Neural progenitor cell (in vitro differentiated cells): ENCODE results near the gene EIPR1. TPM values are rescaled to one million over a fixed set of nuclear protein-coding genes. Genes with fewer than 3 reads are reported as not detected.

Experiments used
- DNase-seq: peaks from one replicate; pipeline ENCODE4 v3.0.0-alpha.2; 2016; ENCODE audit warnings: low spot score
- H2AFZ ChIP-seq: fragments of 200-600 bp; sonication (generic); replicated peaks from 2 replicates; pipeline ENCODE4 v1.6.1; 2016; ENCODE audit warnings: antibody characterized with exemption
- H3F3A ChIP-seq: fragments of 200-600 bp; sonication (generic); 2 replicates; pipeline ENCODE4 v1.6.1; 2016; ENCODE audit warnings: antibody characterized with exemption, low read depth
- H3K27ac ChIP-seq: fragments of 200-600 bp; sonication (generic); 2 replicates; pipeline ENCODE4 v1.5.1; 2016; ENCODE audit warnings: mild to moderate bottlenecking
- H3K27me3 ChIP-seq: fragments of 200-600 bp; sonication (generic); 2 replicates; pipeline ENCODE4 v1.6.1; 2016; ENCODE audit warnings: mild to moderate bottlenecking, moderate library complexity
- H3K36me3 ChIP-seq: fragments of 200-600 bp; sonication (generic); 2 replicates; pipeline ENCODE4 v1.5.1; 2016
- H3K4me1 ChIP-seq: fragments of 200-600 bp; sonication (generic); 2 replicates; pipeline ENCODE4 v1.6.1; 2016; ENCODE audit warnings: mixed run types
- H3K4me2 ChIP-seq: fragments of 200-600 bp; sonication (generic); 2 replicates; pipeline ENCODE4 v1.6.1; 2016
- H3K4me3 ChIP-seq: fragments of 200-600 bp; sonication (generic); 2 replicates; pipeline ENCODE4 v1.5.1; 2016
- H3K79me2 ChIP-seq: fragments of 200-600 bp; sonication (generic); 2 replicates; pipeline ENCODE4 v1.6.1; 2016; ENCODE audit warnings: low read depth
- H3K9ac ChIP-seq: fragments of 200-600 bp; sonication (generic); 2 replicates; pipeline ENCODE4 v1.6.1; 2016
- H3K9me3 ChIP-seq: fragments of 200-600 bp; sonication (generic); 2 replicates; pipeline ENCODE4 v1.5.1; 2016; ENCODE audit warnings: low read depth
- H4K20me1 ChIP-seq: fragments of 200-600 bp; sonication (generic); 2 replicates; pipeline ENCODE4 v1.6.1; 2016; ENCODE audit warnings: low read depth
- H3K27ac Mint-ChIP-seq: 3 replicates; pipeline ENCODE4 v1.8.0; 2021; ENCODE audit warnings: mixed read lengths
- H3K27me3 Mint-ChIP-seq: 2 replicates; pipeline ENCODE4 v1.8.0; 2022; ENCODE audit warnings: low read depth, mild to moderate bottlenecking, inconsistent platforms, moderate library complexity, mixed read lengths; ENCODE audit not compliant: insufficient read depth
- H3K36me3 Mint-ChIP-seq: 3 replicates; pipeline ENCODE4 v1.8.0; 2021; ENCODE audit warnings: mixed read lengths
- H3K4me1 Mint-ChIP-seq: 3 replicates; pipeline ENCODE4 v1.8.0; 2021; ENCODE audit warnings: mixed read lengths
- H3K4me3 Mint-ChIP-seq: 3 replicates; pipeline ENCODE4 v1.8.0; 2021; ENCODE audit warnings: mild to moderate bottlenecking, moderate library complexity, mixed read lengths
- H3K9me3 Mint-ChIP-seq: 3 replicates; pipeline ENCODE4 v1.8.0; 2020; ENCODE audit warnings: mixed read lengths
- CTCF ChIP-seq: fragments of 200-600 bp; sonication (generic); IDR thresholded peaks from 2 replicates; pipeline ENCODE4 v1.5.1; 2017; ENCODE audit warnings: antibody characterized with exemption, mild to moderate bottlenecking
- EZH2 ChIP-seq: fragments of 200-600 bp; sonication (generic); IDR thresholded peaks from 2 replicates; pipeline ENCODE4 v1.6.1; 2017; ENCODE audit warnings: antibody characterized with exemption, mild to moderate bottlenecking, moderate library complexity
- EZH2phosphoT487 ChIP-seq: fragments of 200-600 bp; sonication (generic); IDR thresholded peaks from 2 replicates; pipeline ENCODE4 v1.6.1; 2017; ENCODE audit warnings: antibody characterized with exemption
- total RNA-seq: library from RNA; depleted of rRNA; stranded (reverse); fragments of >200 nt; gene quantifications from 2 replicates; pipeline ENCODE4 v1.2.3, GENCODE V29; 2015; ENCODE audit warnings: low replicate concordance

Gene EIPR1
- total RNA-seq, 1 donor from 2014 or later = 57.1 TPM

GRCh38 chr2:3424171-3424795 is 46.7 kb upstream of the EIPR1 start:
- no peaks in the 10 kb centered on the region for H3K9me3 Mint-ChIP-seq
- Histone ChIP-seq H3K36me3 (no peaks in the 10 kb centered on the region), H3K4me3 (no peak overlapping the region), H3K79me2 (no peaks in the 10 kb centered on the region), H3K4me2 (no peak overlapping the region), H3K9me3 (no peaks in the 10 kb centered on the region), H3K9ac (no peak overlapping the region), H4K20me1 (no peaks in the 10 kb centered on the region), H3K27ac (no peak overlapping the region), H3K27me3 (no peaks in the 10 kb centered on the region), H3F3A (peaks cover 5% of the 10 kb centered on the region), H2AFZ (no peak overlapping the region), H3K4me1 (no peaks in the 10 kb centered on the region)
- no peak overlapping the region for H3K4me3 Mint-ChIP-seq
- no peak overlapping the region for H3K27ac Mint-ChIP-seq
- H3K4me1 Mint-ChIP-seq = no peaks in the 10 kb centered on the region
- no peak for DNase-seq
- peaks cover 4% of the 10 kb centered on the region for H3K27me3 Mint-ChIP-seq
- peaks cover 38% of the 10 kb centered on the region for H3K36me3 Mint-ChIP-seq
- TF ChIP-seq CTCF (peak; percentile 13), EZH2phosphoT487 (no peak)

- H3K79me2 ChIP-seq = no peaks in the 10 kb centered on the region
- no peaks in the 10 kb centered on the region for H3K4me1 ChIP-seq
- no peak overlapping the region for H3K4me2 ChIP-seq
- no peaks in the 10 kb centered on the region for H4K20me1 ChIP-seq
- H3K27me3 Mint-ChIP-seq = peaks cover 4% of the 10 kb centered on the region
- no peak overlapping the region for H2AFZ ChIP-seq
- no peak overlapping the region for H3K27ac Mint-ChIP-seq
- H3K4me1 Mint-ChIP-seq = no peaks in the 10 kb centered on the region
- peaks cover 31% of the 10 kb centered on the region for H3K36me3 Mint-ChIP-seq
- no peaks in the 10 kb centered on the region for H3K27me3 ChIP-seq
- no peak overlapping the region for H3K9ac ChIP-seq
- H3K36me3 ChIP-seq = no peaks in the 10 kb centered on the region
- no peaks in the 10 kb centered on the region for H3K9me3 ChIP-seq
- no peaks in the 10 kb centered on the region for H3K9me3 Mint-ChIP-seq
- DNase-seq = peak; percentile 63
- TF ChIP-seq EZH2 = no peak
- peak; percentile 100 for TF ChIP-seq CTCF
- peaks cover 5% of the 10 kb centered on the region for H3F3A ChIP-seq
- H3K27ac ChIP-seq = no peak overlapping the region
- no peak overlapping the region for H3K4me3 Mint-ChIP-seq
- H3K4me3 ChIP-seq = no peak overlapping the region
Measured at GRCh38 chr2:3423492-3424170, 46.0 kb upstream of the EIPR1 start.

GRCh38 chr2:3422161-3422779 is 44.7 kb upstream of the EIPR1 start:
- no peak overlapping the region for H3K4me2 ChIP-seq
- Mint-ChIP-seq H3K9me3 (no peaks in the 10 kb centered on the region), H3K36me3 (peaks cover 28% of the 10 kb centered on the region), H3K4me1 (no peaks in the 10 kb centered on the region), H3K27me3 (peaks cover 4% of the 10 kb centered on the region), H3K27ac (no peak overlapping the region), H3K4me3 (no peak overlapping the region)
- H3K9me3 ChIP-seq = no peaks in the 10 kb centered on the region
- H3K27ac ChIP-seq = no peak overlapping the region
- no peak overlapping the region for H3K9ac ChIP-seq
- no peak for TF ChIP-seq EZH2
- TF ChIP-seq EZH2phosphoT487 = no peak
- TF ChIP-seq CTCF = no peak
- H3F3A ChIP-seq = peaks cover 5% of the 10 kb centered on the region
- no peaks in the 10 kb centered on the region for H3K27me3 ChIP-seq
- no peak overlapping the region for H2AFZ ChIP-seq
- H4K20me1 ChIP-seq = no peaks in the 10 kb centered on the region
- no peaks in the 10 kb centered on the region for H3K4me1 ChIP-seq
- no peak overlapping the region for H3K4me3 ChIP-seq
- DNase-seq = no peak
- H3K79me2 ChIP-seq = no peaks in the 10 kb centered on the region
- H3K36me3 ChIP-seq = no peaks in the 10 kb centered on the region
